Fibroblast of lung (primary cell): ENCODE results near the gene KLHL29. TPM values are rescaled to one million over a fixed set of nuclear protein-coding genes. Genes with fewer than 3 reads are reported as not detected.

Experiments
- DNase-seq, 2 donors: peaks; one replicate each; pipeline versions ENCODE4 v3.0.0 to v3.0.0-alpha.2; 2010; ENCODE audit warnings: low read depth in 2 of 2
- H2AFZ ChIP-seq: 2 replicates; pipeline ENCODE4 v1.5.1; 2012; ENCODE audit warnings: low read length, control low read depth, inconsistent platforms
- H3K27ac ChIP-seq: 2 replicates; pipeline ENCODE4 v1.5.1; 2011; ENCODE audit warnings: low read length, control low read depth; ENCODE audit not compliant: insufficient read depth
- H3K27me3 ChIP-seq: 2 replicates; pipeline ENCODE4 v1.5.1; 2011; ENCODE audit warnings: mild to moderate bottlenecking, low read length; ENCODE audit not compliant: control insufficient read depth, insufficient read depth
- H3K36me3 ChIP-seq: 2 replicates; pipeline ENCODE4 v1.5.1; 2011; ENCODE audit warnings: low read length; ENCODE audit not compliant: control insufficient read depth, insufficient read depth
- H3K4me1 ChIP-seq: 2 replicates; pipeline ENCODE4 v1.5.1; 2011; ENCODE audit warnings: low read length; ENCODE audit not compliant: control insufficient read depth, insufficient read depth; ENCODE audit errors: extremely low read depth
- H3K4me2 ChIP-seq: 2 replicates; pipeline ENCODE4 v1.5.1; 2011; ENCODE audit warnings: low read length, control low read depth; ENCODE audit not compliant: insufficient read depth; ENCODE audit errors: extremely low read depth
- H3K4me3 ChIP-seq, 4 experiments: fragments of 200-600 bp in 1 of 4; sonication (generic) in 1 of 4; replicated peaks in 1 of 4; 2 replicates each; pipeline ENCODE4 v1.5.1; 2011 to 2016; ENCODE audit warnings: low read length in 4 of 4, low read depth in 3 of 4, mild to moderate bottlenecking in 3 of 4, control low read depth in 2 of 4, inconsistent platforms in 1 of 4, mixed read lengths in 1 of 4; ENCODE audit not compliant: insufficient read depth in 1 of 4; ENCODE audit errors: control extremely low read depth in 1 of 4
- H3K79me2 ChIP-seq: 2 replicates; pipeline ENCODE4 v1.5.1; 2012; ENCODE audit warnings: mild to moderate bottlenecking, low read length, inconsistent platforms; ENCODE audit not compliant: control insufficient read depth, insufficient read depth
- H3K9ac ChIP-seq: 2 replicates; pipeline ENCODE4 v1.5.1; 2011; ENCODE audit warnings: mild to moderate bottlenecking, low read length, control low read depth; ENCODE audit not compliant: insufficient read depth
- H3K9me3 ChIP-seq: 2 replicates; pipeline ENCODE4 v1.5.1; 2012; ENCODE audit warnings: low read depth, low read length; ENCODE audit not compliant: control insufficient read depth, insufficient read depth
- H4K20me1 ChIP-seq: 2 replicates; pipeline ENCODE4 v1.5.1; 2011; ENCODE audit warnings: low read length; ENCODE audit not compliant: control insufficient read depth, insufficient read depth; ENCODE audit errors: extremely low read depth
- EZH2 ChIP-seq: IDR thresholded peaks from 2 replicates; pipeline ENCODE4 v1.5.1; 2012; ENCODE audit warnings: low read length, control low read depth, mild to moderate bottlenecking; ENCODE audit errors: missing control alignments
- polyA plus RNA-seq, 2 donors: library from polyadenylated mRNA; depleted of rRNA in 1 of 2; stranded (reverse) in 1 of 2; unstranded in 1 of 2; fragments of >200 nt; gene quantifications; 2 replicates each; pipeline ENCODE4 v1.2.1, GENCODE V29; 2011 to 2012; ENCODE audit warnings: missing spikeins in 1 of 2
- total RNA-seq: library from RNA; depleted of rRNA; stranded (reverse); fragments of >200 nt; gene quantifications from 2 replicates; pipeline ENCODE4 v1.2.1, GENCODE V29; 2014
- TF ChIP-seq, protein P1 (sequence below), 2 donors: IDR thresholded peaks in 1 of 2; conservative IDR thresholded peaks in 1 of 2; 1 replicate in 1 of 2; 2 replicates in 1 of 2; pipeline ENCODE4 v1.5.1; 2011 to 2012; ENCODE audit warnings: low read length in 2 of 2, control low read depth in 1 of 2, inconsistent platforms in 1 of 2, low read depth in 1 of 2, mild to moderate bottlenecking in 1 of 2

The KLHL29 gene
- total and polyA plus RNA-seq, 2 donors (not counting 1 experiment from before 2014, with no cell fraction given), result 7.1 to 7.9 TPM

DNA sequence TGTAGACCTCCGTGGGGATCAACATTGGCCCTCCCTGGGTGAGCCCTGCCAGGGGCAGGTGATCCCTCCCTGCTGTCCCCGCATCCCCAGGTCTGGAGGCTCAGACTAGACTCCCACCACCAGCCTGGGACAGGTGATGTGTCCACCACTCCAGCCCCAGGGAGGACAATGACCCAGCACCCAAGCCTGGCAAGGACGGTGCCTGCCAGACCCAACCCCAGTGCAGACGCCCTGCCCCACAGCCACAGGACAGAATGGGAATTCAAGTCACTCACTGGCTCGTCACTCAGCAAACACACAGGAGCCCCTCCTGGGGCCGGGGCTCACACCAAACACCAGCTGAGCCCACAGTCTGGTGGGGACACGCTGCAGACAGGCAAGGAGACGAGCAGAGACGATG, 302.2 kb downstream of the KLHL29 start:
- DNase-seq, result no peak
- Histone ChIP-seq H3K27ac (no peak overlapping the region), H3K9me3 (no peaks in the 10 kb centered on the region), H4K20me1 (no peaks in the 10 kb centered on the region), H3K4me1 (no peaks in the 10 kb centered on the region), H3K9ac (no peak overlapping the region), H3K27me3 (no peaks in the 10 kb centered on the region), H3K36me3 (no peaks in the 10 kb centered on the region), H2AFZ (no peak overlapping the region), H3K4me3 (no peak overlapping the region), H3K79me2 (no peaks in the 10 kb centered on the region), H3K4me2 (no peak overlapping the region)
- TF ChIP-seq, protein P1, sequence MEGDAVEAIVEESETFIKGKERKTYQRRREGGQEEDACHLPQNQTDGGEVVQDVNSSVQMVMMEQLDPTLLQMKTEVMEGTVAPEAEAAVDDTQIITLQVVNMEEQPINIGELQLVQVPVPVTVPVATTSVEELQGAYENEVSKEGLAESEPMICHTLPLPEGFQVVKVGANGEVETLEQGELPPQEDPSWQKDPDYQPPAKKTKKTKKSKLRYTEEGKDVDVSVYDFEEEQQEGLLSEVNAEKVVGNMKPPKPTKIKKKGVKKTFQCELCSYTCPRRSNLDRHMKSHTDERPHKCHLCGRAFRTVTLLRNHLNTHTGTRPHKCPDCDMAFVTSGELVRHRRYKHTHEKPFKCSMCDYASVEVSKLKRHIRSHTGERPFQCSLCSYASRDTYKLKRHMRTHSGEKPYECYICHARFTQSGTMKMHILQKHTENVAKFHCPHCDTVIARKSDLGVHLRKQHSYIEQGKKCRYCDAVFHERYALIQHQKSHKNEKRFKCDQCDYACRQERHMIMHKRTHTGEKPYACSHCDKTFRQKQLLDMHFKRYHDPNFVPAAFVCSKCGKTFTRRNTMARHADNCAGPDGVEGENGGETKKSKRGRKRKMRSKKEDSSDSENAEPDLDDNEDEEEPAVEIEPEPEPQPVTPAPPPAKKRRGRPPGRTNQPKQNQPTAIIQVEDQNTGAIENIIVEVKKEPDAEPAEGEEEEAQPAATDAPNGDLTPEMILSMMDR (conservative IDR thresholded peaks at IDR 0.05 in 1 of 2, IDR thresholded peaks at IDR 0.05 in 1 of 2; ENCODE audit: low read depth in 1 of 2, low read length in 2 of 2), result no peak
- no peak for TF ChIP-seq EZH2

DNA sequence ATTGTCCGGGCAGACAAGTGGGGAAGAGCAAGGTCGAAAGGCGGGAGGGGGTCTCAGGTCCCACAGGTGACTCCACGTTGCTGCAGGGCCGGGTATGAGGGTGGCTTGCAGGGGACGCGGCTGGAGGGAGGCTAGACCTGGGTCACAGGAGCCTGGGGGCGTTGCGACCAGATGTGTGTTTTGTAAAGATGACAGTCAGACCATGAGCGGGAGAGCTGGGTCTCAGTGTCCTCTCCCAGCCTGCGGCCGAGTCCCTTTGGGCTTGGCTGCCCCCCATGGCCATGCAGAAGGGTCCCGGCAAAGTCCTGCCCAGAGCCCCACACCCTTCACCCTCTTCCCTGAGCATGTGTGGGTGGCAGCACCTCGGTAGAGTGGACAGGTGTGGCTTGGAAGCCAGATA, 302.7 kb downstream of the KLHL29 start:
- TF ChIP-seq EZH2, result no peak
- TF ChIP-seq, protein P1 (conservative IDR thresholded peaks at IDR 0.05 in 1 of 2, IDR thresholded peaks at IDR 0.05 in 1 of 2; ENCODE audit: low read depth in 1 of 2, low read length in 2 of 2), result no peak
- Histone ChIP-seq H3K27ac (no peak overlapping the region), H3K27me3 (no peaks in the 10 kb centered on the region), H3K9ac (no peak overlapping the region), H3K9me3 (no peaks in the 10 kb centered on the region), H2AFZ (no peak overlapping the region), H3K4me3 (no peak overlapping the region), H3K36me3 (no peaks in the 10 kb centered on the region), H3K79me2 (no peaks in the 10 kb centered on the region), H3K4me2 (no peak overlapping the region), H4K20me1 (no peaks in the 10 kb centered on the region), H3K4me1 (no peaks in the 10 kb centered on the region)
- DNase-seq, result no peak

DNA sequence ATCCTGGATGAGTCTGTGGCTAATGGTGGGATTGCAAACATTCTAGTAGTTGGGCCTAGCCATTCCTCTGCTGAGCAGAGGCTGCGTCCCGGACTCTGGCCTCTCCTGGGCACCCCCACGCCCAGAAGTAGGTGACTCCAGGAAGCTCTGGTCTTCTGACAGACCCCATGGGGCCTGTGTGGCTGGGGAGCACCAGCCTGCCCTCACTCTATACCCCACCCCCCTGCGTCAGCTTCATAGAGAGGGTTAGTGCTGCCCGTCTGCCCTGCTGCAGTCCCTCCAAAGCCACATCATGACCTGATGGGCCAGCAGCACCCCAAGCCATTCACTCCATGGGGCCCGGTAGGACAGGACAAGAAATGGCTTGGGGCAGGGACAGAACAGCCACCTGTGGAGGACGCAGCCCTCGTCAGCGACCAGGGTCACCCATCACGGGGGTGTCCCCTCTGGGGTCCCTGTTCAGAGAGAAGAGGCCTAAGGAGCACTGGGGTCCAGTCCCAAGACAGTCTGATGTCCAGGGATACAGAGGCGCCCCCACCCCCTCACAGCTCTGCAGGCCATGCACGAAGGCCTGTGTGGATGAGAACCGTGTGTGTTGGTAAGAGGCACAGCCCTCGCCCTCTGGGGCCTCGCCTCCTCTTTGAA, 303.6 kb downstream of the KLHL29 start:
- TF ChIP-seq, protein P1 (conservative IDR thresholded peaks at IDR 0.05 in 1 of 2, IDR thresholded peaks at IDR 0.05 in 1 of 2; ENCODE audit: low read depth in 1 of 2, low read length in 2 of 2), result no peak
- no peak for TF ChIP-seq EZH2
- H3K9me3 ChIP-seq, result no peaks in the 10 kb centered on the region
- H3K79me2 ChIP-seq, result no peaks in the 10 kb centered on the region

More for the DNA sequence above, 303.6 kb downstream of the KLHL29 start:
- no peak overlapping the region for H3K9ac ChIP-seq
- no peak for DNase-seq
- no peak overlapping the region for H3K27ac ChIP-seq
- peaks cover under 1% of the 10 kb centered on the region for H3K36me3 ChIP-seq
- no peaks in the 10 kb centered on the region for H3K4me1 ChIP-seq
- no peak overlapping the region for H2AFZ ChIP-seq
- H3K27me3 ChIP-seq, result no peaks in the 10 kb centered on the region
- no peak overlapping the region for H3K4me2 ChIP-seq
- H4K20me1 ChIP-seq, result no peaks in the 10 kb centered on the region
- H3K4me3 ChIP-seq, result no peak overlapping the region
